Cardiac muscle cell (in vitro differentiated cells and primary cell): ENCODE results near the gene CPNE6. TPM values are rescaled to one million over a fixed set of nuclear protein-coding genes. Genes with fewer than 3 reads are reported as not detected.

Experiments
- DNase-seq, 2 donors: peaks; one replicate each; pipeline versions ENCODE4 v3.0.0 to v3.0.0-alpha.2; 2010 to 2017; ENCODE audit warnings: low read depth in 1 of 2, low spot score in 1 of 2
- H3K27ac ChIP-seq: fragments of 200-600 bp; sonication (generic); 2 replicates; pipeline ENCODE4 v1.5.1; 2016
- H3K27me3 ChIP-seq: fragments of 200-600 bp; sonication (generic); 2 replicates; pipeline ENCODE4 v1.6.0; 2016; ENCODE audit warnings: control low read depth
- H3K36me3 ChIP-seq: fragments of 200-600 bp; sonication (generic); 2 replicates; pipeline ENCODE4 v1.5.1; 2016; ENCODE audit warnings: control low read depth
- H3K4me1 ChIP-seq: fragments of 200-600 bp; sonication (generic); 2 replicates; pipeline ENCODE4 v1.8.1; 2017; ENCODE audit warnings: low read depth, mild to moderate bottlenecking, mixed run types
- H3K4me3 ChIP-seq: fragments of 200-600 bp; sonication (generic); 2 replicates; pipeline ENCODE4 v1.5.1; 2016; ENCODE audit warnings: mild to moderate bottlenecking
- H3K9me3 ChIP-seq: fragments of 200-600 bp; sonication (generic); 2 replicates; pipeline ENCODE4 v1.5.1; 2017; ENCODE audit warnings: low read depth, mild to moderate bottlenecking, control low read depth
- CTCF ChIP-seq: IDR thresholded peaks from 2 replicates; pipeline ENCODE4 v1.5.1; 2012; ENCODE audit warnings: low read depth, mild to moderate bottlenecking, low read length
- polyA plus RNA-seq: library from polyadenylated mRNA; unstranded; fragments of >200 nt; fragmentation: Nextera tagmentation; extraction: Ambion mirVana; gene quantifications from 2 replicates; pipeline ENCODE4 v1.2.1, GENCODE V29; 2016
- total RNA-seq: library from RNA; depleted of rRNA; stranded (reverse); fragments of >200 nt; gene quantifications from 2 replicates; pipeline ENCODE4 v1.2.3, GENCODE V29; 2016

The CPNE6 gene
- total and polyA plus RNA-seq, 2 experiments from 2014 or later, result 0.12 to 0.43 TPM

GRCh38 chr14:24081739-24082211, 10.4 kb downstream of the CPNE6 start:
- Histone ChIP-seq H3K9me3 (no peaks in the 10 kb centered on the region), H3K27ac (no peak overlapping the region), H3K27me3 (peaks cover 28% of the 10 kb centered on the region), H3K36me3 (no peaks in the 10 kb centered on the region), H3K4me3 (peak overlapping the region; percentile 62), H3K4me1 (no peaks in the 10 kb centered on the region)
- no peak for TF ChIP-seq CTCF
- DNase-seq, result no peak

GRCh38 chr14:24082411-24083080, 11.2 kb downstream of the CPNE6 start:
- Histone ChIP-seq H3K27me3 (peaks cover 28% of the 10 kb centered on the region), H3K27ac (no peak overlapping the region), H3K36me3 (no peaks in the 10 kb centered on the region), H3K4me3 (no peak overlapping the region), H3K9me3 (no peaks in the 10 kb centered on the region), H3K4me1 (no peaks in the 10 kb centered on the region)
- DNase-seq, result no peak
- TF ChIP-seq CTCF, result no peak

- H3K27ac ChIP-seq, result no peak overlapping the region
- no peak for DNase-seq
Observed at GRCh38 chr14:24083462-24083861, 12.1 kb downstream of the CPNE6 start.

GRCh38 chr14:24084440-24084839, 13.1 kb downstream of the CPNE6 start:
- Histone ChIP-seq H3K36me3 (no peaks in the 10 kb centered on the region), H3K4me1 (no peaks in the 10 kb centered on the region)
- no peak for TF ChIP-seq CTCF

More at GRCh38 chr14:24083462-24083861, 12.1 kb downstream of the CPNE6 start:
- no peaks in the 10 kb centered on the region for H3K36me3 ChIP-seq
- no peak for TF ChIP-seq CTCF
- no peak overlapping the region for H3K4me3 ChIP-seq
- no peaks in the 10 kb centered on the region for H3K9me3 ChIP-seq
- H3K27me3 ChIP-seq, result peaks cover 28% of the 10 kb centered on the region
- no peaks in the 10 kb centered on the region for H3K4me1 ChIP-seq

GRCh38 chr14:24085215-24085614, 13.9 kb downstream of the CPNE6 start:
- Histone ChIP-seq H3K27ac (no peak overlapping the region), H3K27me3 (peaks cover 24% of the 10 kb centered on the region), H3K4me3 (no peak overlapping the region), H3K36me3 (no peaks in the 10 kb centered on the region), H3K4me1 (no peaks in the 10 kb centered on the region), H3K9me3 (no peaks in the 10 kb centered on the region)
- no peak for DNase-seq
- no peak for TF ChIP-seq CTCF

More at GRCh38 chr14:24084440-24084839, 13.1 kb downstream of the CPNE6 start:
- Histone ChIP-seq H3K9me3 (no peaks in the 10 kb centered on the region), H3K27me3 (peaks cover 28% of the 10 kb centered on the region), H3K27ac (no peak overlapping the region), H3K4me3 (no peak overlapping the region)
- DNase-seq, result no peak
